Retinal pigment epithelial cell (primary cell): Measurements from ENCODE around the gene PHF21B.
A peak's percentile ranks its signal among the peaks of the same experiment; 100 is the strongest.

Source experiments
- DNase-seq: peaks from one replicate; pipeline ENCODE4 v3.0.0-alpha.2; 2010; ENCODE audit warnings: low read depth
- H3K4me3 ChIP-seq: 2 replicates; pipeline ENCODE4 v1.5.1; 2011; ENCODE audit warnings: mild to moderate bottlenecking, low read length, control low read depth, moderate library complexity
- CTCF ChIP-seq: conservative IDR thresholded peaks from 2 replicates; pipeline ENCODE4 v1.5.1; 2011; ENCODE audit warnings: low read depth, low read length, control low read depth, inconsistent platforms

PHF21B gene

GRCh38 chr22:45006964-45007390 lies 2.8 kb downstream of the PHF21B start:
- H3K4me3 ChIP-seq, result peak overlapping the region; percentile 8
- no peak for DNase-seq

GRCh38 chr22:45006111-45006963 lies 3.5 kb downstream of the PHF21B start:
- H3K4me3 ChIP-seq, result no peak overlapping the region
- DNase-seq, result no peak
- no peak for TF ChIP-seq CTCF

More at GRCh38 chr22:45006964-45007390, 2.8 kb downstream of the PHF21B start:
- TF ChIP-seq CTCF, result no peak

- no peak for TF ChIP-seq CTCF
- H3K4me3 ChIP-seq, result no peak overlapping the region
- DNase-seq, result no peak
Observed at GRCh38 chr22:45001653-45002052, 8.2 kb downstream of the PHF21B start.

GRCh38 chr22:45000330-45000729 lies 9.5 kb downstream of the PHF21B start:
- H3K4me3 ChIP-seq, result no peak overlapping the region
- DNase-seq, result no peak
- no peak for TF ChIP-seq CTCF

GRCh38 chr22:44999687-45000086 lies 10.1 kb downstream of the PHF21B start:
- DNase-seq, result no peak
- H3K4me3 ChIP-seq, result no peak overlapping the region
- no peak for TF ChIP-seq CTCF

GRCh38 chr22:44999231-44999630 lies 10.6 kb downstream of the PHF21B start:
- DNase-seq, result no peak
- TF ChIP-seq CTCF, result no peak

GRCh38 chr22:44998296-44998695 lies 11.5 kb downstream of the PHF21B start:
- no peak overlapping the region for H3K4me3 ChIP-seq
- DNase-seq, result no peak
- TF ChIP-seq CTCF, result no peak

More at GRCh38 chr22:44999231-44999630, 10.6 kb downstream of the PHF21B start:
- H3K4me3 ChIP-seq, result no peak overlapping the region
